ENCODE measurements around the gene CLCN7.

DNA sequence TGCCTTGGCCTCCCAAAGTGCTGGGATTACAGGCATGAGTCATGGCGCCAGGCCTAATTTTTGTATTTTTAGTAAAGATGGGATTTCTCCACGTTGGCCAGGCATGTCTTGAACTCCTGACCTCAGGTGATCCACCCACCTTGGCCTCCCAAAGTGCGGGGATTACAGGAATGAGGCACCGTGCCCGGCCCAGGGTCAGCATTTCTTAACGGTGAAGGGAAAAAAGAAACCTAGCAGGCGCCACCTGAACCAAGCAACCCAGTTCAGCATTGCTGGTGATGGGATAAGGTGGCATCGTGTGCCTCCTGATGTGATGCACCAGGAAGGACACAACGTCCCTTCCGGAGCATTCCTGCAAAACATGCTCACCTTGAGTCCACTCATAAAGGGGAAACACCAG, 2.2 kb upstream of the CLCN7 start:
- TF ChIP-seq, protein P1, sequence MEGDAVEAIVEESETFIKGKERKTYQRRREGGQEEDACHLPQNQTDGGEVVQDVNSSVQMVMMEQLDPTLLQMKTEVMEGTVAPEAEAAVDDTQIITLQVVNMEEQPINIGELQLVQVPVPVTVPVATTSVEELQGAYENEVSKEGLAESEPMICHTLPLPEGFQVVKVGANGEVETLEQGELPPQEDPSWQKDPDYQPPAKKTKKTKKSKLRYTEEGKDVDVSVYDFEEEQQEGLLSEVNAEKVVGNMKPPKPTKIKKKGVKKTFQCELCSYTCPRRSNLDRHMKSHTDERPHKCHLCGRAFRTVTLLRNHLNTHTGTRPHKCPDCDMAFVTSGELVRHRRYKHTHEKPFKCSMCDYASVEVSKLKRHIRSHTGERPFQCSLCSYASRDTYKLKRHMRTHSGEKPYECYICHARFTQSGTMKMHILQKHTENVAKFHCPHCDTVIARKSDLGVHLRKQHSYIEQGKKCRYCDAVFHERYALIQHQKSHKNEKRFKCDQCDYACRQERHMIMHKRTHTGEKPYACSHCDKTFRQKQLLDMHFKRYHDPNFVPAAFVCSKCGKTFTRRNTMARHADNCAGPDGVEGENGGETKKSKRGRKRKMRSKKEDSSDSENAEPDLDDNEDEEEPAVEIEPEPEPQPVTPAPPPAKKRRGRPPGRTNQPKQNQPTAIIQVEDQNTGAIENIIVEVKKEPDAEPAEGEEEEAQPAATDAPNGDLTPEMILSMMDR (IDR thresholded peaks at IDR 0.05; ENCODE audit: control extremely low read depth in 1 of 3, insufficient read depth in 1 of 3, low read depth in 1 of 3, low read length in 3 of 3): no peak
- TF ChIP-seq SRF (IDR thresholded peaks at IDR 0.05; ENCODE audit: low read depth, low read length) (no peak), HDAC6 (IDR thresholded peaks at IDR 0.05; ENCODE audit: low read depth, low read length) (no peak), SIN3A (conservative IDR thresholded peaks at IDR 0.05 in 1 of 2, IDR thresholded peaks at IDR 0.05 in 1 of 2; ENCODE audit: low read depth in 1 of 2, low read length in 2 of 2) (no peak), JUND (IDR thresholded peaks at IDR 0.05; ENCODE audit: low read length) (no peak), TAF1 (IDR thresholded peaks at IDR 0.05; ENCODE audit: low read depth, low read length) (no peak), RAD21 (IDR thresholded peaks at IDR 0.05 in 1 of 2, conservative IDR thresholded peaks at IDR 0.05 in 1 of 2; ENCODE audit: low read depth in 2 of 2, low read length in 2 of 2) (no peak)
